HepG2 (cell line): ENCODE data around the gene ANKRD1. TPM values are rescaled to one million over a fixed set of nuclear protein-coding genes. Genes with fewer than 3 reads are reported as not detected.

Experiments
- ISL2 ChIP-seq: sonication (generic); formaldehyde crosslinking; IDR thresholded peaks from 2 replicates; pipeline ENCODE4 v1.5.0; 2020; ENCODE audit warnings: missing genetic modification reagents
- KLF6 ChIP-seq: IDR thresholded peaks from 2 replicates; pipeline ENCODE4 v1.8.0; 2016; ENCODE audit warnings: missing biosample characterization, missing genetic modification reagents
- NCOR1 ChIP-seq: fragments of 200-600 bp; sonication (generic); IDR thresholded peaks from 2 replicates; pipeline ENCODE4 v1.7.0; 2017; ENCODE audit warnings: antibody characterized with exemption, low read length, borderline replicate concordance
- RBM39 ChIP-seq: fragments of 200-400 bp; formaldehyde crosslinking; IDR thresholded peaks from one replicate; pipeline ENCODE4 v1.6.1; 2018; ENCODE audit warnings: antibody characterized with exemption, mild to moderate bottlenecking, low read depth, low read length; ENCODE audit not compliant: poor library complexity, severe bottlenecking
- TCF7 ChIP-seq: sonication (generic); IDR thresholded peaks from 2 replicates; pipeline ENCODE4 v1.6.1; 2016; ENCODE audit warnings: antibody characterized with exemption, low read depth
- ZNF317 ChIP-seq: sonication (generic); formaldehyde crosslinking; IDR thresholded peaks from 2 replicates; pipeline ENCODE4 v1.5.0; 2020; ENCODE audit warnings: mild to moderate bottlenecking, missing genetic modification reagents
- ZNF441 ChIP-seq: sonication (generic); formaldehyde crosslinking; IDR thresholded peaks from 2 replicates; pipeline ENCODE4 v1.7.0; 2021; ENCODE audit warnings: missing genetic modification reagents, borderline replicate concordance
- ZNF496 ChIP-seq: sonication (generic); formaldehyde crosslinking; IDR thresholded peaks from 2 replicates; pipeline ENCODE4 v1.8.1; 2023; ENCODE audit warnings: mild to moderate bottlenecking, moderate library complexity, missing genetic modification reagents; ENCODE audit not compliant: insufficient replicate concordance
- ZNF790 ChIP-seq: sonication (generic); formaldehyde crosslinking; IDR thresholded peaks from 2 replicates; pipeline ENCODE4 v1.8.0; 2022; ENCODE audit warnings: missing genetic modification reagents, mild to moderate bottlenecking, borderline replicate concordance
- ZSCAN5A ChIP-seq: sonication (generic); formaldehyde crosslinking; IDR thresholded peaks from 2 replicates; pipeline ENCODE4 v1.8.0; 2022; ENCODE audit warnings: mild to moderate bottlenecking, missing genetic modification reagents, borderline replicate concordance
- ZUFSP ChIP-seq: sonication (generic); formaldehyde crosslinking; IDR thresholded peaks from 2 replicates; pipeline ENCODE4 v1.9.0; 2021; ENCODE audit warnings: missing genetic modification reagents, mild to moderate bottlenecking, borderline replicate concordance
- polyA plus RNA-seq, 8 experiments: library from polyadenylated mRNA; depleted of rRNA in 3 of 8; stranded (reverse) in 7 of 8; unstranded in 1 of 8; fragments of >200 nt; fragmentation: Illumina TruSeq in 4 of 8; extraction: Trizol in 4 of 8; gene quantifications; 2 replicates each; pipeline versions ENCODE4 v1.2.1 to v1.2.3, GENCODE V29; 2011 to 2016; ENCODE audit warnings: low read depth in 4 of 8, missing spikeins in 1 of 8, mixed read lengths in 1 of 8; ENCODE audit not compliant: insufficient read depth in 1 of 8
- total RNA-seq, 5 experiments: library from RNA; depleted of rRNA; stranded (reverse); fragments of >200 nt; fragmentation: Illumina TruSeq; extraction: Trizol; gene quantifications; 2 replicates each; pipeline ENCODE4 v1.2.3, GENCODE V29; 2016; ENCODE audit warnings: low read depth in 1 of 5
- TF ChIP-seq, protein P1 (sequence below): IDR thresholded peaks from 2 replicates; pipeline ENCODE4 v1.6.1; 2016; ENCODE audit warnings: mild to moderate bottlenecking, missing biosample characterization, missing genetic modification reagents
- TF ChIP-seq, protein P2 (sequence below): sonication (generic); formaldehyde crosslinking; IDR thresholded peaks from 2 replicates; pipeline ENCODE4 v1.4.0; 2020; ENCODE audit warnings: missing genetic modification reagents, borderline replicate concordance
- TF ChIP-seq, protein P3 (sequence below): sonication (generic); formaldehyde crosslinking; conservative IDR thresholded peaks from 2 replicates; pipeline ENCODE4 v1.4.0; 2020; ENCODE audit warnings: mild to moderate bottlenecking, missing genetic modification reagents, moderate library complexity
- TF ChIP-seq, protein P4 (sequence below): sonication (generic); IDR thresholded peaks from 2 replicates; pipeline ENCODE4 v1.6.1; 2016; ENCODE audit warnings: low read depth, borderline replicate concordance

Gene ANKRD1
- total and polyA plus RNA-seq, 2 of the 13 experiments (the other 11 are each of a cell fraction or from before 2014, with no cell fraction given), result 19.4 to 41.8 TPM

DNA sequence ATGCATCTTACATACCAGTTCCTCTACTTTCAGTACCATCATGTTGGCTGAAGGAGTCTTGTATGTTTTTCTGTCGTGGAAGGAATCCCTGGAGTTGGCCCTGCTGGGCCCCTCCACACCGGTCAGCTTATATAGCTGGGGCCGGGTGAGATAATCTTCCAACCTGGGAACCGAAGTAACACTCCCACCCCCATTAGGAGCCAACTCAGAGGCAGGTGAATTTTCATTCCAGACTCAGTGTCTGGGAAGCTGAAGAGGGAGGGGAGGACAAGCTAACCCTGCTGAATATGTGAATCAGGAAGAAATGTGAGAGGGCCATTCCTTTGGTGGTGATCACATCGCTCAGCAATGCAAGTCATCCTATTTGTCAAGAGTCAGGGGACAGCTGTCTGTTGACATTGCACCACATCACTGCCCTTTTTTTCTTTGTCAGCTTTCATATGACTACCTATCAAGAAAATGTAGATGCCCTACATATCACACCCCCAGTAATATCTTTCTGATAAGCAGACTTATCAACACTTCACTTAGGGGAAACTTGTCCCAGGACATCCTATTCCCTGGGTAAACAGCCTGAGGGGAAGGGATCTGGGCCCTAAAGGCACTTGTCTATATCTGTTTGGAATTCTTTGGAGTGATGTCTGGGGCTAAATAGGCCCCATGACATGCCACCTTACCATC, at the start of gene ANKRD1 (continued):
- TF ChIP-seq, protein P1, sequence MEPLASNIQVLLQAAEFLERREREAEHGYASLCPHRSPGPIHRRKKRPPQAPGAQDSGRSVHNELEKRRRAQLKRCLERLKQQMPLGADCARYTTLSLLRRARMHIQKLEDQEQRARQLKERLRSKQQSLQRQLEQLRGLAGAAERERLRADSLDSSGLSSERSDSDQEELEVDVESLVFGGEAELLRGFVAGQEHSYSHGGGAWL (CRISPR knock-in tag), result no peak
- TF ChIP-seq ZUFSP (CRISPR knock-in tag) (no peak), TCF7 (peak; percentile 69), ZNF317 (CRISPR knock-in tag) (no peak; the same call in 1 of the 2 replicates), ZSCAN5A (CRISPR knock-in tag) (0 out of 2 replicates have a peak, but pooled peaks have one; percentile 26), RBM39 (no peak), ISL2 (peak; percentile 86), ZNF790 (no peak), KLF6 (CRISPR knock-in tag) (no peak), NCOR1 (peak; percentile 48; the same call in 1 of the 2 replicates), ZNF496 (no peak), ZNF441 (CRISPR knock-in tag) (0 out of 2 replicates have a peak, but pooled peaks have one; percentile 52)
- TF ChIP-seq, protein P2, sequence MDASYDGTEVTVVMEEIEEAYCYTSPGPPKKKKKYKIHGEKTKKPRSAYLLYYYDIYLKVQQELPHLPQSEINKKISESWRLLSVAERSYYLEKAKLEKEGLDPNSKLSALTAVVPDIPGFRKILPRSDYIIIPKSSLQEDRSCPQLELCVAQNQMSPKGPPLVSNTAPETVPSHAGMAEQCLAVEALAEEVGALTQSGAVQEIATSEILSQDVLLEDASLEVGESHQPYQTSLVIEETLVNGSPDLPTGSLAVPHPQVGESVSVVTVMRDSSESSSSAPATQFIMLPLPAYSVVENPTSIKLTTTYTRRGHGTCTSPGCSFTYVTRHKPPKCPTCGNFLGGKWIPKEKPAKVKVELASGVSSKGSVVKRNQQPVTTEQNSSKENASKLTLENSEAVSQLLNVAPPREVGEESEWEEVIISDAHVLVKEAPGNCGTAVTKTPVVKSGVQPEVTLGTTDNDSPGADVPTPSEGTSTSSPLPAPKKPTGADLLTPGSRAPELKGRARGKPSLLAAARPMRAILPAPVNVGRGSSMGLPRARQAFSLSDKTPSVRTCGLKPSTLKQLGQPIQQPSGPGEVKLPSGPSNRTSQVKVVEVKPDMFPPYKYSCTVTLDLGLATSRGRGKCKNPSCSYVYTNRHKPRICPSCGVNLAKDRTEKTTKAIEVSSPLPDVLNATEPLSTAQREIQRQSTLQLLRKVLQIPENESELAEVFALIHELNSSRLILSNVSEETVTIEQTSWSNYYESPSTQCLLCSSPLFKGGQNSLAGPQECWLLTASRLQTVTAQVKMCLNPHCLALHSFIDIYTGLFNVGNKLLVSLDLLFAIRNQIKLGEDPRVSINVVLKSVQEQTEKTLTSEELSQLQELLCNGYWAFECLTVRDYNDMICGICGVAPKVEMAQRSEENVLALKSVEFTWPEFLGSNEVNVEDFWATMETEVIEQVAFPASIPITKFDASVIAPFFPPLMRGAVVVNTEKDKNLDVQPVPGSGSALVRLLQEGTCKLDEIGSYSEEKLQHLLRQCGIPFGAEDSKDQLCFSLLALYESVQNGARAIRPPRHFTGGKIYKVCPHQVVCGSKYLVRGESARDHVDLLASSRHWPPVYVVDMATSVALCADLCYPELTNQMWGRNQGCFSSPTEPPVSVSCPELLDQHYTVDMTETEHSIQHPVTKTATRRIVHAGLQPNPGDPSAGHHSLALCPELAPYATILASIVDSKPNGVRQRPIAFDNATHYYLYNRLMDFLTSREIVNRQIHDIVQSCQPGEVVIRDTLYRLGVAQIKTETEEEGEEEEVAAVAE (CRISPR knock-in tag), result no peak; the same call in 1 of the 2 replicates
- TF ChIP-seq, protein P3, sequence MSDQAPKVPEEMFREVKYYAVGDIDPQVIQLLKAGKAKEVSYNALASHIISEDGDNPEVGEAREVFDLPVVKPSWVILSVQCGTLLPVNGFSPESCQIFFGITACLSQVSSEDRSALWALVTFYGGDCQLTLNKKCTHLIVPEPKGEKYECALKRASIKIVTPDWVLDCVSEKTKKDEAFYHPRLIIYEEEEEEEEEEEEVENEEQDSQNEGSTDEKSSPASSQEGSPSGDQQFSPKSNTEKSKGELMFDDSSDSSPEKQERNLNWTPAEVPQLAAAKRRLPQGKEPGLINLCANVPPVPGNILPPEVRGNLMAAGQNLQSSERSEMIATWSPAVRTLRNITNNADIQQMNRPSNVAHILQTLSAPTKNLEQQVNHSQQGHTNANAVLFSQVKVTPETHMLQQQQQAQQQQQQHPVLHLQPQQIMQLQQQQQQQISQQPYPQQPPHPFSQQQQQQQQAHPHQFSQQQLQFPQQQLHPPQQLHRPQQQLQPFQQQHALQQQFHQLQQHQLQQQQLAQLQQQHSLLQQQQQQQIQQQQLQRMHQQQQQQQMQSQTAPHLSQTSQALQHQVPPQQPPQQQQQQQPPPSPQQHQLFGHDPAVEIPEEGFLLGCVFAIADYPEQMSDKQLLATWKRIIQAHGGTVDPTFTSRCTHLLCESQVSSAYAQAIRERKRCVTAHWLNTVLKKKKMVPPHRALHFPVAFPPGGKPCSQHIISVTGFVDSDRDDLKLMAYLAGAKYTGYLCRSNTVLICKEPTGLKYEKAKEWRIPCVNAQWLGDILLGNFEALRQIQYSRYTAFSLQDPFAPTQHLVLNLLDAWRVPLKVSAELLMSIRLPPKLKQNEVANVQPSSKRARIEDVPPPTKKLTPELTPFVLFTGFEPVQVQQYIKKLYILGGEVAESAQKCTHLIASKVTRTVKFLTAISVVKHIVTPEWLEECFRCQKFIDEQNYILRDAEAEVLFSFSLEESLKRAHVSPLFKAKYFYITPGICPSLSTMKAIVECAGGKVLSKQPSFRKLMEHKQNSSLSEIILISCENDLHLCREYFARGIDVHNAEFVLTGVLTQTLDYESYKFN (CRISPR knock-in tag), result peak; percentile 77
- TF ChIP-seq, protein P4, sequence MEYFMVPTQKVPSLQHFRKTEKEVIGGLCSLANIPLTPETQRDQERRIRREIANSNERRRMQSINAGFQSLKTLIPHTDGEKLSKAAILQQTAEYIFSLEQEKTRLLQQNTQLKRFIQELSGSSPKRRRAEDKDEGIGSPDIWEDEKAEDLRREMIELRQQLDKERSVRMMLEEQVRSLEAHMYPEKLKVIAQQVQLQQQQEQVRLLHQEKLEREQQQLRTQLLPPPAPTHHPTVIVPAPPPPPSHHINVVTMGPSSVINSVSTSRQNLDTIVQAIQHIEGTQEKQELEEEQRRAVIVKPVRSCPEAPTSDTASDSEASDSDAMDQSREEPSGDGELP, result peak; percentile 93
